ENCODE results near the gene OR2V2.
A peak's percentile ranks its signal among the peaks of the same experiment; 100 is the strongest.

DNA sequence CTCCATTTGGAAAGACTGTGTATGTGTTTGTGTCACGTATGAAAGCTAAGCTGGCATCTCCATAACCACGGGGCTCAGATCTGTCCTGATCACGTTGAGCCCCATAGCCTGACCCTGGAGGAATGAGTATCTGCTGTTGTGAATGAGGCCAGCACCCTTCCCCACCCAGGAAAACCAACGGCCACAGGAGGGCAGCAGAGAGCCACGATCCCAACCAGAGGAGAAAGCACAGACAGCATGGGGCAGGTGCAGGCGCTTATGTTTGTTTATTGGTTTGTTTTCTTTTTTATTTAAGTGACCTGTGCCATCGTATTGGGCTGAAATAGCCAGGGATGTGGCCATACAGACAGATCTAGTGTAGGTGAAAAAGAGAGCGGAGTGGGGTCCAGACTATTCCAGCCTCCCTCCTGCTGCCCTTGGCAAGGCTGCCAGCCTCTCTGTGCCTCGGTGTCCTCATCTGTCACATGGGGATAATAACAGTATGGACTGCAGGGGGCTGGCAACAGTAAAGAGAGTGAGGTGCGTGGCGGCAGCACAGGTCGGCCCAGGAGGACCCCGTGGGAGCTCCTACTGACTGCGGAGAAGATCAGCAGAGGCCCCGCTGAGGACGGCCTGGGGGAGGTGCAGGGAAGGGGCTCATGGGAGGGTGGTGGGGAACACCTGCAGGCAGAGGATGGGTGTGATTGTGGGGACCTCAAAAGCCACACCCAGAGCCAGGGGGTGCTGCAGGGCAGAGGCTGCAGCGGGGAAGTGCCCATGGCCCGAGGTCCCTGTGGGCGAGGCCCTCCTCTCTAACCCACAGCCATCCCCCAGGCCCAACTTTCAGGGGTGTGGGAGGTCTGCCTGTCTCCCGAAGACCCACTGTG is 12.1 kb downstream of the OR2V2 start:
- TF ChIP-seq CTCF (conservative IDR thresholded peaks at IDR 0.05; ENCODE audit: low read length), result peak; percentile 61
- no peak for TF ChIP-seq EZH2phosphoT487 (IDR thresholded peaks at IDR 0.05; ENCODE audit: borderline replicate concordance)

All from Loucy (cell line).